HG02884 (cell line): ENCODE data around the gene PCDHA9.
"Not testable (repeated sequence)": the region's sequence is repeated elsewhere in the genome, so short reads cannot be mapped to it uniquely, and the experiment has no call there.

Experiments
- ATAC-seq: cut with Tn5 transposase; IDR thresholded peaks from one replicate; pipeline ENCODE4 v1.9.1; 2021; ENCODE audit warnings: mild to moderate bottlenecking, moderate library complexity; ENCODE audit not compliant: unreplicated experiment

PCDHA9 gene

GRCh38 chr5:140835622-140836510 lies 12.3 kb upstream of the PCDHA9 start:
- no peak for ATAC-seq

- no peak for ATAC-seq
Observed at GRCh38 chr5:140840978-140841962, 6.9 kb upstream of the PCDHA9 start, which contains the start of gene PCDHA8. Gene PCDHA8 (plus strand): TSS chr5:140841187. CDS start chr5:140841322, 135 bp downstream.

GRCh38 chr5:140842798-140843733 lies 5.1 kb upstream of the PCDHA9 start:
- ATAC-seq, result no peak

- not testable (repeated sequence) for ATAC-seq
Observed at GRCh38 chr5:140849831-140850634, 1.9 kb downstream of the PCDHA9 start.

- no peak for ATAC-seq
Observed at GRCh38 chr5:140855772-140856674, 7.8 kb downstream of the PCDHA9 start, which contains the start of gene PCDHA10. Gene PCDHA10 (plus strand): TSS chr5:140855897. CDS start chr5:140856049, 152 bp downstream.

- no peak for ATAC-seq
Observed at GRCh38 chr5:140857177-140857986, 9.2 kb downstream of the PCDHA9 start.

- ATAC-seq, result no peak
Observed at GRCh38 chr5:140857987-140858240, 9.7 kb downstream of the PCDHA9 start.

- ATAC-seq, result no peak
Observed at GRCh38 chr5:140862441-140863295, 14.5 kb downstream of the PCDHA9 start.

GRCh38 chr5:140868721-140869554 lies 20.8 kb downstream of the PCDHA9 start, which contains the start of gene PCDHA11:
Gene PCDHA11 (plus strand): TSS chr5:140868957. CDS start chr5:140869104, 147 bp downstream.
- ATAC-seq, result no peak

- no peak for ATAC-seq
Observed at GRCh38 chr5:140869555-140869886, 21.3 kb downstream of the PCDHA9 start.

- ATAC-seq, result no peak
Observed at GRCh38 chr5:140870221-140871201, 22.3 kb downstream of the PCDHA9 start.

GRCh38 chr5:140875085-140876065 lies 27.2 kb downstream of the PCDHA9 start, which contains the start of gene PCDHA12:
Gene PCDHA12 (plus strand): TSS chr5:140875308. CDS start chr5:140875473, 165 bp downstream.
- ATAC-seq, result no peak

- not testable (repeated sequence) for ATAC-seq
Observed at GRCh38 chr5:140876541-140877261, 28.5 kb downstream of the PCDHA9 start.
